ENCODE data around the gene AFAP1. TPM values are rescaled to one million over a fixed set of nuclear protein-coding genes. Genes with fewer than 3 reads are reported as not detected.

AFAP1 gene
- total RNA-seq, 4 donors from 2014 or later, result 15.8 to 42.9 (median 31.3) TPM

DNA sequence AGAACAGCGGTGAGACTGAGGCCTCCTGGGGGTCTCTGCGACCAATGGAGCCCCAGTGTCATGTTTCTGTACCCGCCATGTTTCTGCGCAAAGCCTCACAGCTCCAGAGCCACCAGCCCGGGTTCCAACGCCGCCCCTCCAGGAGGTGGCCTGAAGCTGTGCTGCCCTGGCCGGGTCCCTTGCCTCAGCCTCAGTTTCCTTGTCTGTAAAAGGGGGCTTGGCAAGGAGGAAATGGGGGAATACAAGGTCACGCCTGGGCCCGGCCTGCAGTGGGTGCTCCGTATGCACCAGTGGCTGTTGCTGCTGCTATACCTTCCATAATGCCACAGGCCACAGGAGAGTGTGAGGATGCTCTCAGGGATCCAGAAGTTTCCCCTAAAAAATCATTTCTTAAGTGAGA, 229.5 kb downstream of the AFAP1 start:
- Histone ChIP-seq H3K27ac (no peak overlapping the region), H3K27me3 (no peaks in the 10 kb centered on the region), H3K4me1 (no peaks in the 10 kb centered on the region), H3K4me3 (no peak overlapping the region), H3K9me3 (no peaks in the 10 kb centered on the region), H3K36me3 (no peaks in the 10 kb centered on the region)
- TF ChIP-seq, protein P1, sequence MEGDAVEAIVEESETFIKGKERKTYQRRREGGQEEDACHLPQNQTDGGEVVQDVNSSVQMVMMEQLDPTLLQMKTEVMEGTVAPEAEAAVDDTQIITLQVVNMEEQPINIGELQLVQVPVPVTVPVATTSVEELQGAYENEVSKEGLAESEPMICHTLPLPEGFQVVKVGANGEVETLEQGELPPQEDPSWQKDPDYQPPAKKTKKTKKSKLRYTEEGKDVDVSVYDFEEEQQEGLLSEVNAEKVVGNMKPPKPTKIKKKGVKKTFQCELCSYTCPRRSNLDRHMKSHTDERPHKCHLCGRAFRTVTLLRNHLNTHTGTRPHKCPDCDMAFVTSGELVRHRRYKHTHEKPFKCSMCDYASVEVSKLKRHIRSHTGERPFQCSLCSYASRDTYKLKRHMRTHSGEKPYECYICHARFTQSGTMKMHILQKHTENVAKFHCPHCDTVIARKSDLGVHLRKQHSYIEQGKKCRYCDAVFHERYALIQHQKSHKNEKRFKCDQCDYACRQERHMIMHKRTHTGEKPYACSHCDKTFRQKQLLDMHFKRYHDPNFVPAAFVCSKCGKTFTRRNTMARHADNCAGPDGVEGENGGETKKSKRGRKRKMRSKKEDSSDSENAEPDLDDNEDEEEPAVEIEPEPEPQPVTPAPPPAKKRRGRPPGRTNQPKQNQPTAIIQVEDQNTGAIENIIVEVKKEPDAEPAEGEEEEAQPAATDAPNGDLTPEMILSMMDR (IDR thresholded peaks at IDR 0.05), result no peak
- TF ChIP-seq POLR2A (IDR thresholded peaks at IDR 0.05), result no peak
- DNase-seq, result no peak

DNA sequence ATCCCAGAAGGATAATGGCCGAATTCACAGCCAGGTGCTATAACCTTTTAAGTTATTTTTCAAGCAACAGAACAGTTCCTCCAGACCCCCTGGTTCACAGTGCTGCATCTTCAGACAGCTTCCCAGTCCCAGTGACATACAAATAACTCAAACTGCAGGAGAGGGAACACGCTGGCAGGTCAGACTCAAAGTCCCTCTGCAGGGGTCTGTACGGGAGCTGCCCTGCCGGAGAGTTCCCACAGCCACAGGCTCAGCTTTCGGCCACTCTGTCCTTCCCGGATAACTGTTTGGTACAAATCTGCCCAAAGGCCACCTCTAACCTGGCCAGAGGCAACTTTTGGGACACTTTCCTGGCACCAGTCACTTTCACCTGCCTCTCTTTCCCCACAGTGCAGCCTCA, 230.2 kb downstream of the AFAP1 start:
- Histone ChIP-seq H3K4me1 (no peaks in the 10 kb centered on the region), H3K27ac (no peak overlapping the region), H3K9me3 (no peaks in the 10 kb centered on the region), H3K36me3 (no peaks in the 10 kb centered on the region), H3K27me3 (no peaks in the 10 kb centered on the region), H3K4me3 (no peak overlapping the region)
- TF ChIP-seq, protein P1 (IDR thresholded peaks at IDR 0.05), result no peak
- DNase-seq, result no peak

DNA sequence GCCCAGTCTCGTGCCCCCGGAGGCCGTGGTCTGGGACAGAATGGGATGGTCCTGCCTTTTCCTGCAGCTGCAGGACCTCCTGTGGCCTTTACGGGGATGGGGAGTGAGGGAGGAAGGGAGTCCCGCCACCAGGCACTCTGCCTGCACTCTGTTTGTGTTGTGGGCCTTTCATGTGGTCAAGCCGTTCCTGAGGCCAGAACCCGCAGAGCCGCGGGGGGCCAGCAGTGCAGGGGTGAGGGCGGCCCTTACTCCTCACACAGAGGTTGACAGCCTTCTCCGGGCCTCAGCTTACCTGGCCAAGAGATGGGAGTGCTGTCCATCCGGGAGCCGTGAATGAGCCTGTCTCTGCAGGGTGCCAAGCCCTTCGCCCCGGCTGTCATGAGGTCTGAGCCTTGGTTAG, 230.7 kb downstream of the AFAP1 start:
- TF ChIP-seq, protein P1 (IDR thresholded peaks at IDR 0.05), result no peak
- no peak for TF ChIP-seq POLR2A (IDR thresholded peaks at IDR 0.05)
- Histone ChIP-seq H3K4me3 (no peak overlapping the region), H3K9me3 (no peaks in the 10 kb centered on the region), H3K4me1 (no peaks in the 10 kb centered on the region), H3K27ac (no peak overlapping the region), H3K27me3 (no peaks in the 10 kb centered on the region), H3K36me3 (no peaks in the 10 kb centered on the region)
- DNase-seq, result no peak

Other genes starting within 250 kb of the AFAP1 start
- 10 to 100 TPM in 3 of 4 donors, 1 to 10 TPM in 1; 9.0 to 24.2 (median 11.7) TPM for gene ABLIM2, start 219.0 kb upstream of the AFAP1 start, total RNA-seq

Data from Peyer's patch (tissue), 4 donors.